Panc1 (cell line): ENCODE results near the gene WDFY2.

ENCODE experiments used
- POLR2AphosphoS5 ChIP-seq: IDR thresholded peaks from 2 replicates; pipeline ENCODE4 v1.6.1; 2012; ENCODE audit warnings: mild to moderate bottlenecking, low read depth, low read length, moderate library complexity
- SIN3A ChIP-seq: IDR thresholded peaks from 2 replicates; pipeline ENCODE4 v1.6.1; 2012; ENCODE audit warnings: low read depth, mild to moderate bottlenecking, low read length, moderate library complexity, borderline replicate concordance; ENCODE audit not compliant: insufficient read depth
- TF ChIP-seq, protein P1 (sequence below): fragments of 450-650 bp; IDR thresholded peaks from 2 replicates; pipeline ENCODE4 v1.5.1; 2017; ENCODE audit warnings: mild to moderate bottlenecking

DNA sequence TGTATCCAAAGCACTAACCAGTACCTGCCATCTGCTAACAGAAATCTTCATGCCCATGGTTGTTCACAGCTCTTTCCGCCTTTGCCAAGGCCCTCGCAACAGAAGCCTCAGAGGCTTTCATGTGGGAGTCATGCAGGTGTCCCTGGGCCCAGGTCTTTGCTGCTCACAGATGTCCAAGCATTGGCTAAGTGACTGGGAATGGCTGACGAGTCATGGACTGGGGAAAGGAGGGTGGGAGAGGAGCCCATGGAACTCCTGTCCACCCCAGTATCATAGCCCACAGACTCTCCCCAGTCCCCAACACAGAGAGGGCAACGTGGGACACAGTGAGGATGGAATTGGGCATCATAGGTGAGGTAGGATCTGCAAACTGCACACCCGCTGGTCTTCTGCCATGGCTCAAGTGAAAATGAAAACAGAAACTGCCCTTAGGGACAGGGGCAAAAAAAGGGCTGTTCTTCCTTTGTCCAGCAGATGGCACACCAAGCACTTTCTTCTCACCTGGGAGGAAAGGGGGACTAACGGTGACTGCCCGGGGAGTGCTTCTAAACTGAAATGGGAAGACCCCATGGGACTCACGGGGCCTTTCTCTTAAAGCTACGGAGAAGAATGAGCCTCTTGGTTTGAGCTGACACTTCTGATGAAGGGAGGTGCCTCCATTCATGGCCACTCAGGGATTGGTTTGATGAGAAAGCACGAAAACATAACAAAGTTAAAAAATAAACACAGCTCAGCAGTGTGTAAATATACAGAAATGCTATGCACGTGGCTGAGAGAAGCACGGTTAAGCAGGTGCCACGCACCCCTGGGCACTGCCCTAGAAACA, 230.8 kb downstream of the WDFY2 start:
- TF ChIP-seq, protein P1, sequence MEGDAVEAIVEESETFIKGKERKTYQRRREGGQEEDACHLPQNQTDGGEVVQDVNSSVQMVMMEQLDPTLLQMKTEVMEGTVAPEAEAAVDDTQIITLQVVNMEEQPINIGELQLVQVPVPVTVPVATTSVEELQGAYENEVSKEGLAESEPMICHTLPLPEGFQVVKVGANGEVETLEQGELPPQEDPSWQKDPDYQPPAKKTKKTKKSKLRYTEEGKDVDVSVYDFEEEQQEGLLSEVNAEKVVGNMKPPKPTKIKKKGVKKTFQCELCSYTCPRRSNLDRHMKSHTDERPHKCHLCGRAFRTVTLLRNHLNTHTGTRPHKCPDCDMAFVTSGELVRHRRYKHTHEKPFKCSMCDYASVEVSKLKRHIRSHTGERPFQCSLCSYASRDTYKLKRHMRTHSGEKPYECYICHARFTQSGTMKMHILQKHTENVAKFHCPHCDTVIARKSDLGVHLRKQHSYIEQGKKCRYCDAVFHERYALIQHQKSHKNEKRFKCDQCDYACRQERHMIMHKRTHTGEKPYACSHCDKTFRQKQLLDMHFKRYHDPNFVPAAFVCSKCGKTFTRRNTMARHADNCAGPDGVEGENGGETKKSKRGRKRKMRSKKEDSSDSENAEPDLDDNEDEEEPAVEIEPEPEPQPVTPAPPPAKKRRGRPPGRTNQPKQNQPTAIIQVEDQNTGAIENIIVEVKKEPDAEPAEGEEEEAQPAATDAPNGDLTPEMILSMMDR = peak; percentile 82
- TF ChIP-seq POLR2AphosphoS5 (no peak), SIN3A (no peak)
